Smooth muscle cell of the coronary artery (primary cell): ENCODE results near the gene DUOXA1. TPM values are rescaled to one million over a fixed set of nuclear protein-coding genes. Genes with fewer than 3 reads are reported as not detected.

Experiments used
- total RNA-seq: library from RNA; depleted of rRNA; stranded (reverse); fragments of >200 nt; gene quantifications from 2 replicates; pipeline ENCODE4 v1.2.3, GENCODE V29; 2014; ENCODE audit warnings: low replicate concordance

Gene DUOXA1
- total RNA-seq = 0.59 TPM in 1 of 2 replicates, not detected in the other

DNA sequence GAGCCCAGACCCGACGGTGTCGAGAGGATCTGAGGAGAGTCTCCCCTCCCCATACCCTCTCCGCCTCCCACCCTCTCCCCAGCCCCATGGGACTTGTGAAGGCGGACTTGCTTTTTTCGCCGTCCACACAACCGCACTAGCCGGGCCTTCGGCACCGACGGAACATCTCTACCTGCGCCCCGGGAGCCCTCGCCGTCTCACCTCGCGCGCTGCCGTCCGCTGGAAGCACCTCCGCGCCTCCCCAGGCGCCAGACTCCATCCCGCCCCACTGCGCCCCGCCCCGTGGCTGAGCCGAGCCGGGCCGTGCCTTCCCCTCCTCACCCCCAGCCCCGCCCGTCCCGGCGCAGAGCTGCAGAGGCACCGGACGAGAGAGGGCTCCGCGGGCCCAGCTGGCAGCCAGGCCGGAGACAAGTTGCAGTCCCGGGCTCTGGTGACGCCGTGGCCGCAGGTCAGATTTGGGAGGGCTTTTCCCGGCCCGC is at the start of gene DUOXA1, which contains the start of gene DUOX1:
Gene DUOXA1 (minus strand): TSS at position 229 of the 479 bp plus-strand sequence. CDS start 6,865 bp downstream, outside the sequence.
Gene DUOX1 (plus strand): TSS at position 344 of the 479 bp plus-strand sequence. CDS start 1,973 bp downstream, outside the sequence.

GRCh38 chr15:45114076-45114750 is 15.5 kb downstream of the DUOXA1 start, which contains the start of the genes DUOX2 and DUOXA2:
Gene DUOX2, minus strand, starts transcription at chr15:45114172. Its CDS starts 761 bp downstream, at chr15:45113411.
Gene DUOXA2, plus strand, starts transcription at chr15:45114326. Its CDS starts 280 bp downstream, at chr15:45114606.

Other genes starting within 250 kb of the DUOXA1 start
- gene TERB2, start 173.2 kb downstream of the DUOXA1 start, total RNA-seq = not detected in 2 replicates
- 7.1 and 9.5 TPM in 2 replicates for gene SORD, start 106.7 kb downstream of the DUOXA1 start, total RNA-seq
- gene DUOX2, start 15.7 kb downstream of the DUOXA1 start, total RNA-seq = under 0.01 TPM in 1 of 2 replicates, not detected in the other
- not detected in 2 replicates for gene DUOXA2, start 15.6 kb downstream of the DUOXA1 start, total RNA-seq
- 0.08 and 0.59 TPM in 2 replicates for gene DUOX1, start 115 bp upstream of the DUOXA1 start, total RNA-seq
- 1.3 and 1.7 TPM in 2 replicates for gene SHF, start 58.1 kb upstream of the DUOXA1 start, total RNA-seq
- gene SLC28A2, start 122.4 kb upstream of the DUOXA1 start, total RNA-seq = not detected in 2 replicates
- gene GATM, start 248.7 kb upstream of the DUOXA1 start, total RNA-seq = 0.12 and 0.30 TPM in 2 replicates